GM12873 (cell line): ENCODE data around the gene RPL13.

ENCODE experiments used
- TF ChIP-seq, protein P1 (sequence below): IDR thresholded peaks from 2 replicates; pipeline ENCODE4 v1.5.1; 2012; ENCODE audit warnings: low read depth, mild to moderate bottlenecking, moderate library complexity, low read length, control low read depth; ENCODE audit not compliant: insufficient read depth; ENCODE audit errors: missing control alignments

Gene RPL13

DNA sequence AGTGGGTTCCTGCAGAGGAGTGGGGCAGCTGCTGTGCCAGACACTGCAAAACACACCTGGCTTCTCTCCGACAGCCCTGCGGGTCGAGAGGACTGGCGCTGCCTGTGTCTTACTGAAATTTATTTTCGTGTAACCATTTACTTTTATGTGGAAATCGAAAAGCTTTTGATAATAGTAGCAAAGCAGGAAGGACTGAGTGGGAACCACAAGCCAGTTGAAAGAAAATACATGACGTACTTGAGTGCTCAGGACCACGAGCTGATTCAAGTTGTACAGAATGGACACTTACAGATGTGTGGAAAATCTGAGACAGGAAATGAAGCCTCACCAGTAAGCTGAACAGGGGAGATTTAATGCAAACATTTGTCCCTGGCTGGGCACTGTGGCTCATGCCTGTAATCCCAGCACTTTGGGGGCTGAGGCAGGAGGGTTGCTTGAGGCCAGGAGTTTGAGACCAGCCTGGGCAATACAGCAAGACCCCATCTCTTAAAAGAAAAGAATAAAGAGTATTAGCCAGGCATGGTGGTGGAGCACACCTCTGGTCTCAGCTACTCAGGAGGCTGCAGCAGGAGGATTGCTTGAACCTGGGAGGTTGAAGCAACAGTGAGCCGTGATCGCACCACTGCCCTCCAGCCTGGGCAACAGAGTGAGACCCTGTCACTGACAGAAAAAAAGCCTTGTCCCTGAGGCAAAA lies 11.3 kb upstream of the RPL13 start:
- TF ChIP-seq, protein P1, sequence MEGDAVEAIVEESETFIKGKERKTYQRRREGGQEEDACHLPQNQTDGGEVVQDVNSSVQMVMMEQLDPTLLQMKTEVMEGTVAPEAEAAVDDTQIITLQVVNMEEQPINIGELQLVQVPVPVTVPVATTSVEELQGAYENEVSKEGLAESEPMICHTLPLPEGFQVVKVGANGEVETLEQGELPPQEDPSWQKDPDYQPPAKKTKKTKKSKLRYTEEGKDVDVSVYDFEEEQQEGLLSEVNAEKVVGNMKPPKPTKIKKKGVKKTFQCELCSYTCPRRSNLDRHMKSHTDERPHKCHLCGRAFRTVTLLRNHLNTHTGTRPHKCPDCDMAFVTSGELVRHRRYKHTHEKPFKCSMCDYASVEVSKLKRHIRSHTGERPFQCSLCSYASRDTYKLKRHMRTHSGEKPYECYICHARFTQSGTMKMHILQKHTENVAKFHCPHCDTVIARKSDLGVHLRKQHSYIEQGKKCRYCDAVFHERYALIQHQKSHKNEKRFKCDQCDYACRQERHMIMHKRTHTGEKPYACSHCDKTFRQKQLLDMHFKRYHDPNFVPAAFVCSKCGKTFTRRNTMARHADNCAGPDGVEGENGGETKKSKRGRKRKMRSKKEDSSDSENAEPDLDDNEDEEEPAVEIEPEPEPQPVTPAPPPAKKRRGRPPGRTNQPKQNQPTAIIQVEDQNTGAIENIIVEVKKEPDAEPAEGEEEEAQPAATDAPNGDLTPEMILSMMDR, result no peak

DNA sequence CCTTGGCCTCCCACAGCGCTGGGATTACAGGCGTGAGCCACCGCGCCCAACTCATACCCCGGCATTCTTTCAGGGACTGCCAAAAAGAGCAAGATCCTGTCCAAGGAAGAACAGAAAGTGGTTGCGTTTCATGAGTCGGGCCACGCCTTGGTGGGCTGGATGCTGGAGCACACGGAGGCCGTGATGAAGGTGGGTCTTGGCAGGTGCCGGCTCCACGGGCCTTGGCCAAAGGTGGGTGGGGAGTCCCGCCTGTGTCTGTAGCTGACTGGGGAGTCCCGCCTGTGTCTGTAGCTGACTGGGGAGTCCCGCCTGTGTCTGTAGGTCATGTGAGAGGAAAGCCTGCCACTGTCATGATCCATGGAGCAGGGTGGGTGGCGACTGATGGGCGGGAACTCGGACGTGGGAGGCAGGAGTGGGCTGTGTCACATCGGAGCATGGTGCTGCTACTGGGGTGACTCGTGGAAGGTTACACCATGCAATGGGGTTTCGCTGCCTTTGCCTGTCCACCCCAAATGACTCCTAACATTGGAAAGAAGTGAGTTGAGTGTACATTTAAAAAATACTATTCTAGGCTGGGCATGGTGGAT lies 10.0 kb upstream of the RPL13 start:
- TF ChIP-seq, protein P1, result no peak

DNA sequence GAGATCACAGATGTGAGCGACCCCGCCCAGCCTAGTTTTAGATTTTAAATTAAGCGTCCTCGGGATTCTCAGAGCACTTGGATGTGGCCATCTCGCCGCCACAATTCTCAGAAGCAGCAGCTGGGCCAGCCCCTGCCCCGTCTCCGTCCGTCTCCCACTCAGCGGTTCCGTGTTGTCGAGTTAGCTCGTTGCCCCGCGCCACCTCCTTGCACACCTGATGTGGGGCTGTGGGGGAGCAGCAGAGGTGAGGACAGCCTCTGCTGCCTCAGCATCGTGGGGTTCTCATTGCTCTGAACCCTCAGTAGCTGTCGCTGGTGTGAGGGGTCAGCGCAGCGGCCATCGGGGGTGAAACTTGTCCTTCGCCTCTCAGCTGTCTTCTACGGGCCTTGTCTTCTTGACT lies 8.2 kb upstream of the RPL13 start:
- TF ChIP-seq, protein P1, result no peak

DNA sequence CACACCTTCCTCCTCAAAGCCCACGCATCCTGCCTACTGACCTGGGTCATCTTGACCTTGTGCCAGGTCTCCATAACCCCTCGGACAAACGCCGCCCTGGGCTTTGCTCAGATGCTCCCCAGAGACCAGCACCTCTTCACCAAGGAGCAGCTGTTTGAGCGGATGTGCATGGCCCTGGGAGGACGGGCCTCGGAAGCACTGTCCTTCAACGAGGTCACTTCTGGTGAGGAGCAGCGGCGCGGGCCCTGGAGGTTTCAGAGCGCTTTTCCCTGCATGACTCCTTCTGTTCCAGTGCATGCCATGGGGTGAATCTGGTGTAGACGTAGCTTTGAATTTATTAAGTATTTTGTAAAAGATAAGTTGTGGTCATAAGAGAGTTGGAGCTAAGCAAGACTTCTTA lies 7.6 kb upstream of the RPL13 start:
- TF ChIP-seq, protein P1, result no peak

DNA sequence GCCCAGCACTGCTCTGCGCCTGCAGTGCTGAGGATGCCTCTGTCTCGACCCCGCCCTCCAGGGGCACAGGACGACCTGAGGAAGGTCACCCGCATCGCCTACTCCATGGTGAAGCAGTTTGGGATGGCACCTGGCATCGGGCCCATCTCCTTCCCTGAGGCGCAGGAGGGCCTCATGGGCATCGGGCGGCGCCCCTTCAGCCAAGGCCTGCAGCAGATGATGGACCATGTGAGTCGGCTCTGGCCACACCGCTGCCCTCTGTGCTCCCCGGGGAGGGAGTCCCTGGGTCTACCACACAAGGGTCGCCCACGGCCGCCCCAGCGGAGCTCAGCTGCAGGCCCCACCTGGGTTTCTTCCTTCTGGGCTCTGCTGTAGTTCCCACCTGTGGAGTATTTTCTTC lies 6.7 kb upstream of the RPL13 start:
- TF ChIP-seq, protein P1, result no peak

DNA sequence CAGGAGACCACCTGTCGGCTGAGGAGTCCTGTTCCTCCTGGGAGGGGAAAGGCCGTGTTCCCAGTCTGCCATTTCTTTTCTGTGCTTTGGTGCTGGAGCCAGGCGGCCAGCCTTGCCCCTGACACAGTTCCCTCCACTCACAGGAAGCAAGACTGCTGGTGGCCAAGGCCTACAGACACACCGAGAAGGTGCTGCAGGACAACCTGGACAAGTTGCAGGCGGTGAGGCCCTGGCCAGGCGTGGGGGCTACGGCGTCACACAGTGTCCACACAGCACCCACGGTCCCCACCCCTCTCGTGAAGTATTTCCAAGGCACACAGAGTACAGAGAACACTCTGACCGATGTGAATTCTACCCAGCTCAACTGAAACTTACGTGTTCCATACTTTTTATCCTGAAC lies 6.1 kb upstream of the RPL13 start:
- TF ChIP-seq, protein P1, result no peak

DNA sequence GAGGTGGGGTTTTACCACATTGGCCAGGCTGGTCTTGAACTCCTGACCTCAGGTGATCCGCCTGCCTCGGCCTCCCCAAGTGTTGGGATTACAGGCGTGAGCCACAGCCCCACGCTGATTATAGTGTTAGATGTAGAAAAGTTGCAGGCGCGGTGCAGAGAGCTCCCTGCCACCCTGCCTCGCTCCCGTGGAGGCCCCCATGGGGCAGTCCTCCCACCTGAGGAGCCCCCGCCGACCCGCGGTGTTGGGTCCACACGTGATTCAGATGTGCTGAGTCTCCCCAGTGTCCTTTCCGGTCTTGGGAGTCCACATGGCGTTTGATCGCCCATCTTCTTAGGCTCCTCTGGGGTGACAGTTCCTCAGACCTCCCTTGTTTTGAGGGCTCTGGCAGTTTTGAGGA lies 5.2 kb upstream of the RPL13 start:
- TF ChIP-seq, protein P1, result no peak
